GM18951 (cell line): ENCODE data around the gene FOSL1.
A peak's percentile ranks its signal among the peaks of the same experiment; 100 is the strongest.

ENCODE experiments used
- POLR2A ChIP-seq: IDR thresholded peaks from 4 replicates; pipeline ENCODE4 v1.6.1; 2011; ENCODE audit warnings: mild to moderate bottlenecking; ENCODE audit not compliant: insufficient read length, insufficient read depth; ENCODE audit errors: extremely low read depth
- in situ Hi-C: fragments of 300-500 bp; cut with MboI; formaldehyde crosslinking; loops from one replicate; pipeline ENCODE4 v1.12.0; 2022; ENCODE audit warnings: low sequenced_read_pairs, mixed read lengths, inconsistent platforms; ENCODE audit not compliant: unreplicated experiment

FOSL1 gene

GRCh38 chr11:65931773-65932557 is 31.8 kb upstream of the FOSL1 start:
- in situ Hi-C loops = no loop called here
- no peak for TF ChIP-seq POLR2A

GRCh38 chr11:65928667-65929066 is 28.5 kb upstream of the FOSL1 start:
- no peak for TF ChIP-seq POLR2A
- in situ Hi-C loops = no loop called here

- TF ChIP-seq POLR2A = peak; percentile 58
- in situ Hi-C loops = no loop called here
These were observed 27.8 kb upstream of the FOSL1 start for GRCh38 chr11:65927904-65928397.

GRCh38 chr11:65925397-65925796 is 25.2 kb upstream of the FOSL1 start:
- in situ Hi-C loops = no loop called here
- no peak for TF ChIP-seq POLR2A

GRCh38 chr11:65922565-65922964 is 22.4 kb upstream of the FOSL1 start:
- in situ Hi-C loops = no loop called here
- TF ChIP-seq POLR2A = no peak

- in situ Hi-C loops = no loop called here
These were observed 21.7 kb upstream of the FOSL1 start for GRCh38 chr11:65921876-65922275.

GRCh38 chr11:65921033-65921555 is 20.9 kb upstream of the FOSL1 start:
- TF ChIP-seq POLR2A = no peak
- in situ Hi-C loops = no loop called here

More at GRCh38 chr11:65921876-65922275, 21.7 kb upstream of the FOSL1 start:
- no peak for TF ChIP-seq POLR2A

- TF ChIP-seq POLR2A = no peak
- in situ Hi-C loops = no loop called here
These were observed 20.2 kb upstream of the FOSL1 start for GRCh38 chr11:65920372-65920802.

GRCh38 chr11:65919573-65920371 is 19.6 kb upstream of the FOSL1 start:
- in situ Hi-C loops = no loop called here
- no peak for TF ChIP-seq POLR2A

- peak; percentile 26 for TF ChIP-seq POLR2A
- in situ Hi-C loops = no loop called here
These were observed 19.0 kb upstream of the FOSL1 start, which contains the start of gene DRAP1 for GRCh38 chr11:65919141-65919572. DRAP1 (plus strand) TSS chr11:65919426; CDS start chr11:65919502, 76 bp downstream.

GRCh38 chr11:65918211-65919140 is 18.3 kb upstream of the FOSL1 start, which contains the start of gene C11orf68:
C11orf68 (minus strand) TSS chr11:65919062; CDS start chr11:65919031, 31 bp downstream.
- in situ Hi-C loops = no loop called here
- peak; percentile 79 for TF ChIP-seq POLR2A
